Measurements from ENCODE around the gene MYCT1.
"Not testable (repeated sequence)": the region's sequence is repeated elsewhere in the genome, so short reads cannot be mapped to it uniquely, and the experiment has no call there.

The MYCT1 gene, protein sequence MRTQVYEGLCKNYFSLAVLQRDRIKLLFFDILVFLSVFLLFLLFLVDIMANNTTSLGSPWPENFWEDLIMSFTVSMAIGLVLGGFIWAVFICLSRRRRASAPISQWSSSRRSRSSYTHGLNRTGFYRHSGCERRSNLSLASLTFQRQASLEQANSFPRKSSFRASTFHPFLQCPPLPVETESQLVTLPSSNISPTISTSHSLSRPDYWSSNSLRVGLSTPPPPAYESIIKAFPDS

DNA sequence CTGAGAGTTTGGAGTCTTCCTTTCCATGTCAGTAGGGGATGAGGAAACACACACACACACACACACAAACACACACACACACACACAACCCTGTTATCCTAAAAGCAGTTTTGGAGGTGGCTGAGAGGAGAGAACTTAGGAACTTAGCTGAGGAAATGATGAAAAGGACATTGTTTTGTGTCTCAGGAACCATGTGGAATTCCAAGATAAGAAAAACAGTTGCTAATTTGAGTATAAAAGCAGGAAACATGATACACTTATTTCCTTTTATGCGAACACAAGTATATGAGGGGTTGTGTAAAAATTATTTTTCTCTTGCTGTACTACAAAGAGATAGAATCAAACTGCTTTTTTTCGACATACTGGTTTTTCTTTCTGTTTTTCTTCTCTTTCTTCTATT, at the start of gene MYCT1:
MYCT1 (plus strand) TSS at position 264 of the 400 bp plus-strand sequence; CDS start at position 270, 6 bp downstream.
- in situ Hi-C loops (cut with HindIII; ENCODE audit: low sequenced_read_pairs): no loop called here

DNA sequence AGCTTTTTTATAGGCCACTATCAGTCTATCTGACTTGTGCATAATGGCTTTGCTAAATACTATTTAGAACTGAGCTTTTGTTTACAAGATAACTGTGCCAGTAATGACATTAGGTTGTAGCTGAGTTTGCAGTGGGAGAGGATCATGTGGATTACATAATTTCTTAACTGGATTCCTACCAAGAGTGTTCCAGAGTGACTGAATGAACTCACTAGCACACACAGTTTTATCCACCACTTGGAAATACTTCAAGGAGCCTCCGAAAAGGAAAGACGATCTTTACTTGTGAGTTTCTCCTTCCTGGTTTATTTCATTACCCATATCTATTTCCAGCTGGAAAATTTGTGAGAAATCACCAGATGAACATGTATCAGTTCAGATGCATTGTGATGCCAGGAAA, 49.6 kb upstream of the MYCT1 start:
- in situ Hi-C loops (cut with HindIII; ENCODE audit: low sequenced_read_pairs): no loop called here

DNA sequence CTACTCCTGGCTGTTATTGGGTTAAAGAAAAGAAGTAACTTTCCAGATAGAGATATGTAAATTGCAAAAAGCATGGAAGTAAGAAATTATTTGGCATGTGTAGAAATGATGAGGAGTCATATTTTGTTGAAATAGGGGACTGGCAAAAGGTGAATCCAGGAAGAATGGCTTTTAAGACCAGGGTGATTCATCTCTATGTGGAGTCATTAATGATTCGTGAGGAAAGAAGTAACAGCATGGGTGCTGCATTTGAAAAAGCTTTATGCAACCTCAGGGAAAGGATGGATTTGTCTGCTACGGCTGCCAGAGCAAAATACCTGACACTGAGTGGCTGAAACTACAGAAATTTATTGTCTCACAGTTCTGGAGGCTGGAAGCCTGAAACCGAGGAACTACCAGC, 45.7 kb upstream of the MYCT1 start:
- in situ Hi-C loops (cut with HindIII; ENCODE audit: low sequenced_read_pairs): no loop called here

DNA sequence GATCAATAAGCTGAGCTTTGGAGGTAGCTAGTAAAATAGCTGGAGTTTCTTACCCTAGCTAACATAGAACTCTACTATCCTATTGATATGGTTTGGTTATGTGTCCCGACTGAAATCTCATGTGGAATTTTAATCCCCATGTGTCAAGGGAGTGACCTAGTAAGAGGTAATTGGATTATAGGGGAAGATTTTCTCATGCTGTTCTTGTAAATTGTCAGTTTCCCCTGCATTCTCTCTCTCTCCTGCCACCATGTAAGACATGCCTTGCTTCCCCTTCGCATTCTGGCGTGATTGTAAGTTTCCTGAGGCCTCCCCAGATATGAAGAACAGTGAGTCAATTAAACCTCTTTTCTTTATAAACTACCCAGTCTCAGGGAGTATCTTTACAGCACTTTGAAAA, 35.9 kb upstream of the MYCT1 start:
- in situ Hi-C loops (cut with HindIII; ENCODE audit: low sequenced_read_pairs): no loop called here

DNA sequence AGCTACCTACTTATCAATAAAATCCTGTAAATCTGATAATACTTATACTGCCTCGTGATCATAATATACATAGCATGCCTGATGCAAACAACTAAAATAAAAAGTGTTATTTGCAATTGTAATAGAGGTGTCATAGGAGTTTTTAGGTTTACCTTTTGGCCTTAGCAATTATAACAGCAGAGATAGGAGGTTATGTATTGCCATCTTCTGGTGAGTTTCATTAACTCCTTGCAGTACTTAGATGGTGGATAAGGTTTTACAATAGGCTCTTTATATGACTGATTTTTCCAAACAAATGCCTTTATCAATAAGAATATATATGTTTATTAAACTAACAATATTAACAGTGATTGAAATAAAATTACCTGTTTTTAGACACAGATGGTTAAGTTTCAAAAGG, 27.8 kb upstream of the MYCT1 start:
- in situ Hi-C loops (cut with HindIII; ENCODE audit: low sequenced_read_pairs): no loop called here

DNA sequence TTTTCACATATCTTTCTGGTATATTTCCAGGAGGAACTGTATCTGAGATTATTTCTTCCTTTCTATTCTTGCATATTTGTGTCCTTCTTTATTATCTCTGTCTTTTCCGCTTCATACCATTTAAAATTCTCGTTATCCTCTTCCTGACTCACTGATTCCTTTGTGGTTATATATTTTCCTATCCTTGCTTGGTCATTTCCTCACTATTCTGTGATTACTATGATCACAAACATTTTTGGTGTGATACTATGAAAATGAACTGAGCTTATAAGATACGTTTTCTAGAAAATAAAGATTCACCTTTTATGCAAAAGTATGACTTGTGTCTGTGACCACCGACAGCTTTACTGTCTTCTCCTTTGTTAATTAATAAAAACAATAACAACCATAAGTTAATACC, 26.5 kb upstream of the MYCT1 start:
- in situ Hi-C loops (cut with HindIII; ENCODE audit: low sequenced_read_pairs): no loop called here

DNA sequence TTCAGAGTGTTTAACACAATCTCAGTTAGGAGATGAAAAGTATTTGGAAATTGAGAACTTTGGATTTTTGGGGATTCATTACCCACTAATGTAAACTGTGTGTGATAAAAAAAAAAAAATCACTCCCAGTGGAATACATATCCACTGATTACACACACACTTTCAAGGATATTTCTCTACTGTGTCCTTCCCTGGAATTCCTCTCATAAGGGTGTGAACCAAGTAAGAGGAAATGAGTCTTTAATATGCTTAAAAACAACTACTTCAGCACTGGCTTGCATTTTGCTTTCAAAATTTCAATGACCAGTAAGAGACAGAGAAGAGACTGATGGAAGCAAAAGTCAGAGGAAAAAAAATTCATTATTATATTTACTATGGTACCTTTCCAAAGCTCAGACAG, 24.5 kb upstream of the MYCT1 start:
- in situ Hi-C loops (cut with HindIII; ENCODE audit: low sequenced_read_pairs): no loop called here

DNA sequence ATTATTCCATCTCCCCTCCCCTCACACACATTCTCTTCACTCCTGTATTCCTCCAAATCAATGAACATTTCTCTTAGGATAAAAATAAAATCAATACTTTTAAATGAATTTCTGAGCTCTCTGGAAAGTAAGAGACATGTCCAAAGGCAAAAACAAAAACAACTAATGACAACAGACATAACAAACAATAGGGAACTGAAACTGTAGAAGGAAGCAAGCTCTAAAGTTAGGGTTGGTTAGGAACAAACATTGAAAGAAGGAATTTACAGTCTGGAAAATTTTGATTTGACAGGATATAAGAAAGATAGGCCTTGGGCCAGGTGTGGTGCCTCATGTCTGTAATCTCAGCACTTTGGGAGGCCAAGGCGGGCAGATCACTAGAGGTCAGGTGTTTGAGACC, 17.5 kb upstream of the MYCT1 start:
- in situ Hi-C loops (cut with HindIII; ENCODE audit: low sequenced_read_pairs): no loop called here

DNA sequence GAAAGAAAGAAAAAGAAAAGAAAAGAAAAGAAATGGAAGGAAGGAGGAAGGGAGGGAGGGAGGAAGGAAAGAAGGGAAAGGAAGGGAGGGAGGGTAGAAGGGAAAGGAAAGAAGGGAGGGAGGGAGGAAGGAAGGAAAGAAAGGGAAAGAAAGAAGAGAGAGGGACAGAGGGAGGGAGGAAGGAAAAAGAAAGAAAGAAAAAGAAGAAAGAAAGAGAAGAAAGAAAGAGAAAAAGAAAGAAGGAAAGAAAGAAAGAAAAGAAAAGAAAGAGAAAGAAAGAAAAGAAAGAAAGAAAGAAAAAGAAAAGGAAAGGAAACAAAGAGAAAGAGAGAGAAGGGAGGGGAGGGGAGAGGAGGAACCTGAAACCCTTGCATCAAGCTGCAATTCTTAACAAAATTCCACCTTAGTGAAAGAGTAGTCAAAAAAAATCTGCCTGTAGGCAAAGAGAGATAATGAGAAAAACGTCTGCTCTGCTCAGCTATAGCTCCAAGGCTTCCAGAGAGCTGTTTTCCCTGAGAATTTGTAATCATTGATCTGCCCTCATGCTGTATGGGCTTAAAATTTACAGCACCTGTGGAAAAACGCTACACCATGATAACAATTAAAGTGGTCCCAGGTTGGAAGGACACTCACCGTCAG, 16.7 kb upstream of the MYCT1 start:
- in situ Hi-C loops (cut with HindIII; ENCODE audit: low sequenced_read_pairs): no loop called here

DNA sequence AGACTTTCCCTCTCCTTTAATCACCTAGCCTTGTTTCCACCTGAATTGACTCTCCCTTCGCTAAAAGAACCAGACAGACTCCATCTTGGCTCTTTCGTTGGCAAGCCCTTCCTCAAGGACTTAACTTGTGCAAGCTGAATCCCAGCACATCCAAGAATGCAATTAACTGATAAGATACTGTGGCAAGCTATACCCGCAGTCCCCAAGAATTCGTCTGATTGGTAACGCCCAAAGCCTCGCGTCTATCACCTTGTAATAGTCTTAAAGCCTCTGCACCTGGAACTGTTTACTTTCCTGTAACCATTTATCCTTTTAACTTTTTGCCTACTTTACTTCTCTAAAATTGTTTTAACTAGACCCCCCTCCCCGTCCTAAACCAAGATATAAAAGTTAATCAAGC, 15.6 kb upstream of the MYCT1 start:
- in situ Hi-C loops (cut with HindIII; ENCODE audit: low sequenced_read_pairs): no loop called here

DNA sequence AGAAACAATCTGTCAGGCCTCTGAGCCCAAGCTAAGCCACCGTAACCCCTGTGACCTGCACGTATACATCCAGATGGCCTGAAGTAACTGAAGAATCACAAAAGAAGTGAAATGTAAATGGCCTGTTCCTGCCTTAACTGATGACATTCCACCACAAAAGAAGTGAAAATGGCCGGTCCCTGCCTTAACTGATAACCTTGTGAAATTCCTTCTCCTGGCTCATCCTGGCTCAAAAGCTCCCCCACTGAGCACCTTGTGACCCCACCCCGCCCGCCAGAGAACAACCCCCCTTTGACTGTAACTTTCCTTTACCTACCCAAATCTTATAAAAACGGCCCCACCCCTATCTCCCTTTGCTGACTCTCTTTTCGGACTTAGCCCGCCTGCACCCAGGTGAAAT, 14.8 kb upstream of the MYCT1 start:
- in situ Hi-C loops (cut with HindIII; ENCODE audit: low sequenced_read_pairs): not testable (repeated sequence)

DNA sequence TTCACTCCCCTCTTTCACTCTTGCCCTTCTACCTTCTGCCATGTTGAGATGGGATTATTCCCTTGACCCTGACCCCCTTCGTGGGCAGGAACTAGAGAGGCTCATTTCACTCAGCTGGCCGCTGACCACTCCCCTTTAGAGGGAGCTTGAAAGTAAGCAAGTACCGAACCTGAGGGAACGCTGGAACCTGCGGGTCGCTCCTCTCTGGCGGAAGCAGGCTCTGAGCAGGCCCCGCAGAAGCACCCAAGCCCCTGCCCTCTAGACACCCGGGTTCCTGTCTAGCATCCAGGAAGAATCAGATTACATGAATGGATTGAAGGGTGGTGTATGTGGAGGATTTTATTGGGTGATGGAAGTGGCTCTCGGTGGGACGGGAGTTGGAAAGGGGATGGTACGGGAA, 11.9 kb upstream of the MYCT1 start:
- in situ Hi-C loops (cut with HindIII; ENCODE audit: low sequenced_read_pairs): no loop called here

DNA sequence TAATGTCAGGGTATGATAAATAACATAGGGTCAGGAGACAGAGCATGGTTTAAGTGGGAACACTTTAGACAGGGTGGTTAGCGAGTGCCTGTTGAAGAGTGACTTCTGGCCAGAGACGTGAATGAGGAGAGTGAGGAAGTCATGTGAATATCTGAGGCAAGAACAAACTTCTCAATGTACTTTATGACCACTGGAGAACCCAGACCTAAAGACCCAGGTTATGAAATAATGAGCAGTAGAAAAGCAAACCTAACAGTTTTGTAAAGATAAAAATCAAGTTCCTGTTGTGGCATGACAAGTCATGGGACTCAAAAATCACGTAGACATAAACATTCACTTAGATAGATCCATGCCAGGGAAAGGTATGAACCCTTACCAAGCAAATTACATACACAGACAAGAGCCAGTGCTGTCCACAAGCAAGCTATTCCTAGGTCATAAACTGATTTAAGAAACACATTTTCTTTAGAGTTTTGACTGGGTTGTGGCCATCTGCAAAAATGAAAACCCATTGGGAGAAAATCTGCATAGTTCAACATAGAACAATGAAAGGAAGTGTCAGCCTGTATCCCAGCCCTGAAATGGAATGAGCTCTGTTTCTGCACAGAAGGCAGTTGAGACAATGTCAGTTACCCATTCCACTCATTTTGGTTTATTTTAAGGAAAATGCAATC, 2.2 kb upstream of the MYCT1 start:
- in situ Hi-C loops (cut with HindIII; ENCODE audit: low sequenced_read_pairs): no loop called here

DNA sequence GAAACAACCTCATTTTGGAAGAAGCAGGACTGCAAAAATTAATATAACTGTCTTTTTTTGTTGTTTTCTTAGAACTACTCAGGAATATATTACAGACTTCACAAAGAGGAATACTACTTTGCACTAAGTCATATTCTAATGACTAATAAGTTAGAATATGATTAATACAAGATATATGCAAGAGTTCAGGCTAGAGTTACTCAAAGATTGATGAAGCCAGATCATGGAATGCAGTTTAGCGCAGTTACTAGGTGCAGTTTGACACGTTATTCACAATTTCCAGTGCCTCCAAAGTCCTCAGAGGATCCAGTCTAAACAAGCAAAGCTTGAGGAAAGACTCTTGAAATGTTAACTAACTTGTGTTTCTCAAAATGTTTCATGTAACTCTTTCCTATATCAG, 1.2 kb upstream of the MYCT1 start:
- in situ Hi-C loops (cut with HindIII; ENCODE audit: low sequenced_read_pairs): no loop called here

DNA sequence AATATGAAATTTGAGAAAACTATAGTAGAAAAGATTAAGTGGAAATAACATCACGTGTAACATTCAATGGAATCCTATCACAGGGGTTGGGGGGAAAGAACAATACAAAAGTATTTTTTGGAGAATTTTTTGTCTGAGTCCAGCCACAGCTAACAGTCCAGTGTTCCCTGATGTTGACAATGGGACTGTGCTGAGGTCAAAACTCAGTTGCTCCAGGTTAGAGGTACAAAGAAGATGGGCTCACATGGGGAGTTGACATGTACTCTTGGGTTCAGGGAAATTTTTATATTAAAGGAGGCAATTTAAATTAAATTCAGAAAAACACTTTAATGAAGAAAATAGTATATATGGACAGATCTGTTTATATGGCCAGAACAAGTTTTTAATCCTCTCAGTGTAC, 995 bp downstream of the MYCT1 start:
- in situ Hi-C loops (cut with HindIII; ENCODE audit: low sequenced_read_pairs): no loop called here

DNA sequence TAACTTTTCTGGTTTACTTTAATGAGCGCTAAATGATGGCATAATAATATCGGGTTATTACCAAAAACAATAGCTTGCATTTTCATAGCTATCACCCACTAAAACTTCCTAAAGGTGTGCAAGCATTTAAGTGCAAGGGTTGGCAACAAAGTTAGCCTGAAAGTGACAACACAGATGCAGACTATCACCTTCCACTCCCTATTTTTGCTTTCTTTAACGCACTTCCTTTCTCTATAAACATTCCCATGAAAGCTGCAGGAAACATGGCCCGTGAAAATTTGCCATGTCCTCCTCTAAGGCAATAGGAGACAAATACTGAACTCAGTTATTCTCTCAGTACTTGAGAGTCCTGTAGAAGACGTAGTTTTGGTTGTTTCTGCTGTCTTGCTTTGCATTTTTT, 2.7 kb downstream of the MYCT1 start:
- in situ Hi-C loops (cut with HindIII; ENCODE audit: low sequenced_read_pairs): no loop called here

DNA sequence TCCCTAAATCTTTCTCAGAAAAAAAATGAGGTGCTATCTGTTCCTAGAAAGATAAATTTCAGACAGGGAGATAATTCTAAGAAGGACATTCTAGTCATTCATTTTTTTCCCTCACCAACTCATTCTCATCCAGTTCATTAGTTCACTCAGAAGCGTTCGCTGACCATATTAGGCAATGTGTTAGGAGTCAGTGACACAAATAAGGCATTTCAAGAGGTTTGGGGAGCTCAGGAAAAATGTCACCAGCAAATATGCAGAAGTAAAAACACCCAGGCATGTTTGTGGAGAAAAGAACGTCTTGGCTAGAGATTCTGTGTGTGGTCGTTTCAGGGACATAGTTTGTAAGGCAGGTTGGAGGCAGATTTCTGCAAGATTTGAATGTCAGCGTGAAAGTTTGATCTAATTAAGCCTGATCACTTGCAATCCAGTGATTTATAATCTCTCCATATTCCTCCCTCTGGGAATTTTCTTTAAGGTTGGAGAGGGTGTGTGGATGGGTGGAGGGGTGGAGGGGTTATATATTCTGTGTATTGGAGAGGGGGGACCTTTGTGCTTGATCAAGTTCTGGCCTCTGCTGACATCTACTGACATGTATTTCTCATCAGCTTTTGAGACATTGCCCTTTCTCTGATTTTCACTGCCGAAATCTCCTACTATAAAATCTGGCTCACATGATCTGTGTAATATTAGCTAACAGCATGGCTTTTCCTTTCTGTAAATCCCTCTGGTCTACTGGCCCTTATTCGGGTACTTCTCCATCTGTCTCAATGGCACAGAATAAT, 3.6 kb downstream of the MYCT1 start:
- in situ Hi-C loops (cut with HindIII; ENCODE audit: low sequenced_read_pairs): no loop called here

DNA sequence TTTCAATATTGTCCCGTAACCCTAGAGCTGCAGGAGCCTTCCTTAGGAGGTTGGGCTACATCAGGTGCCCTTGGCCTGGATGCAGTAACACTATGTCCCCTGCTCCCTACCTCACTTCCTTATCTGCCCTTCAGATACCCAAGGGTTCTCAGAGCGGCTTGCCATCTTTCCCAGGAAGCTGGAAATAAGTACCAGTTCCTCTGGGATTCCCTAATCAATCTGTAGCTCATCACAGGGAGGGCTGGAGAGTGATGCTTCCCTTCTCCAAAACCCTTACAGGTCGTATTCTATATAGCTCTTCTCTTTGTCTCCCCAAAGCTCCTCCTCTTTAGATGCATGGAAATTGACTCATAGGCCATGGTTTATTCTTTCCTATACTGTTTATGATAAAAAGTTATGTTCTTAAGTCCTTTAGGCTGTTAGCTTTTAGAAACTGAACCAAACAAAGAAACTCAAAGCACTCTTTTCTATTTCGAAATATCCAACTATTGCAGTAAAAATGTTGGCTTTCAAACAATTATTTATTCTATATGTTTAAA, 4.2 kb downstream of the MYCT1 start:
- in situ Hi-C loops (cut with HindIII; ENCODE audit: low sequenced_read_pairs): no loop called here

DNA sequence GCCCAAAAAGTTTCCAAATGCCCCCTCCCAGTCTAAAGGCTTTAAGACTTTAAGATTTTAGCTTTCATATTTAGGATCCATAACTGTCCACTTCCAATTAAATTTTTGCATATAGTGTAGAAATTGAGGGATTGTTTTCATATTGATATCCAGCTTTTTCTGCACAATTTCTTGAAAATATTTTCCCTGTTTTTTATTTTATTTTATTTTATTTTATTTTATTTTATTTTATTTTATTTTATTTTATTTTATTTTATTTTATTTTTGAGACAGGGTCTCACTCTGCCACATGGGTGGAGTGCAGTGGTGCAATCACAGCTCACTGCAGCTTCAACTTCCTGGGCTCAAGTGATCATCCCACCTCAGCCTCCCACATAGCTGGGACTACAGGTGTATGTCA, 6.1 kb downstream of the MYCT1 start:
- in situ Hi-C loops (cut with HindIII; ENCODE audit: low sequenced_read_pairs): not testable (repeated sequence)

DNA sequence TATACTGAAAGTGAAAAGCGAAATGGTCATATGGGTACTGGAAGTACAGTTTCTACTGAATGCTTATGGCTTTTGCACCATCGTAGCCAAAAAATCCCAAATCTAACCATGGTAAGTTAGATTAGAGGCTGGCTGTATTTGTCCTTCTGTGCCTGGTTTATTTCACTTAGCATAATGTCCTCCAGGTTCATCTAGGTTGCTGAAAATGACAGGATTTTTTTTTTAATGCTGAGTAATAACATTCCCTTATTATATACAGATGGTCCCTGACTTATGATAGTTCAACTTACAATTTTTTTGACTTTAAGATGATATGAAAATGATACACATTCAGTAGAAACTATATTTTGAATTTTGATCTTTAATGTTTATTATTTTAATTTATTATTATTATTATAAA, 7.6 kb downstream of the MYCT1 start:
- in situ Hi-C loops (cut with HindIII; ENCODE audit: low sequenced_read_pairs): no loop called here

DNA sequence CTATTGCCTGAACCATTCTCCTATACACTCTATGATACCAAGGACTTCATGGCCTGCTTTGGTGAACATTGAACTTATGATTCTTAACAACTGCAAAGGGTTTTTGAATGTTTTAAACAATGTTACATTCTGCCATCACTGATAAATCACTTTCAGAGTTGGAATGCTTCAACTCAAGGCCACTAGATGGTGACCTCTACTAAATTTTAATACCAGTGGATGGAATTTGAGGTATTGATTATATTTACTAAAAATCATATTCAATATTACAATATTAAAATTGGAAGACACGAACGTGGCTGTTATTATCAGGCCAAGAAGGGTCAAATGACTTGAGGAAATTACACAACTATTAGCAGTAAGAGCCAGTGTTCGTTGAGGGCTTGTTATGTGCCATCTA, 18.6 kb downstream of the MYCT1 start:
- in situ Hi-C loops (cut with HindIII; ENCODE audit: low sequenced_read_pairs): no loop called here

All from DLD1 (cell line).